ENCODE data around the gene TOMM20.

DNA sequence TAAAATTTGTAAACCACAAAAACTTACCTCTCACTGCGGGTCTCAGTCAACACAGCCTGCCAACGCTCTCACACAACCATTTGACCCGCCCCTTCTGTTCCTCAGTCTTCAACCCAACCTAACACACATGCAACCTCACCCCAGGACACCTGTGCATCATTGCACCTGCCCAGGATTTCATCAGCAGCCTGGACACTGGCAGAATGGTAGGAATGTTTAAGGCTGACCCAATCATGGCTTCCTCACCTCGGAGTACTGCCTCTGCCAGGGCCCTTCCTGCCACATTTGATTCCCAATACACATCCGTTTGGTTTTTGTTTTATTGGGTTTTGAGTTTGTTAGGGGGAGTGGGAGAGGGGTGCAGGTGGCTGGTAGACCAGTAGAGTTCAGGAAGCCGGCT lies 40.7 kb downstream of the TOMM20 start:
- TF ChIP-seq EZH2 (IDR thresholded peaks at IDR 0.05) (no peak), POLR2AphosphoS5 (IDR thresholded peaks at IDR 0.05; ENCODE audit: borderline replicate concordance, low read depth, low read length) (no peak)

Data from SK-N-MC (cell line).